Ramos (cell line): Measurements from ENCODE around the gene DISC1.

Experiments
- in situ Hi-C: fragments of 300-500 bp; cut with MboI; formaldehyde crosslinking; loops from one replicate; pipeline ENCODE4 v1.14.3; 2022; ENCODE audit warnings: low sequenced_read_pairs; ENCODE audit not compliant: unreplicated experiment

DISC1 gene

DNA sequence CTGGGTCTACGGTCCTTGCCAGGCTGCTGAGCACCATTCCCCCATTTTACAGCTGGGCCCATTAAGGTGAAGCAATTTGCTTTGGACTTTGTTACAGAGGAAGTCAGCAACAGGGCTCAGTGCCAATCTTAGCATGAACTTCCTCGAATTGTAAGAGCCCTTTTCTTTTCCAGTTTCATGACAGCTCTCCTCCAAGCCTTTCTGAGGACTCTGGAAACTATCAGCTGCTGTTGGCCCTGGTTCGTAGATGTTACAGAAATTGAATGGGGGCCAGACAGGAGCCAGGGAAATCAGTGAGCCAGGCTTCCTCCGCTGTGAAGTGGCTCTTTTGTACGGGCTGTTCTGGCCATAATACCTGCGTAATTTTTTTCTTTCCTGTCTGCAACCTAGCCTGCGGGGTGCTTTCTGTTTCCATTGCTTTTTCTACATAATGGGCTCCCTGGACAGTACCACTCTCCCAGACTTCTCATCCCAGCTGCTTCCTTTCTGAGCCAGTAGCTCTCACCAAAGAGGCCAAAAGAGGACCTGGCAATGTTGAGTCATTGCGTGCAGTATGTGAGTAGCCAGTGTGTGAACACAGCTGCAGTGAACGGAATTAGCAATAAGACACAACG is 386.3 kb downstream of the DISC1 start:
- in situ Hi-C loops: no loop called here

DNA sequence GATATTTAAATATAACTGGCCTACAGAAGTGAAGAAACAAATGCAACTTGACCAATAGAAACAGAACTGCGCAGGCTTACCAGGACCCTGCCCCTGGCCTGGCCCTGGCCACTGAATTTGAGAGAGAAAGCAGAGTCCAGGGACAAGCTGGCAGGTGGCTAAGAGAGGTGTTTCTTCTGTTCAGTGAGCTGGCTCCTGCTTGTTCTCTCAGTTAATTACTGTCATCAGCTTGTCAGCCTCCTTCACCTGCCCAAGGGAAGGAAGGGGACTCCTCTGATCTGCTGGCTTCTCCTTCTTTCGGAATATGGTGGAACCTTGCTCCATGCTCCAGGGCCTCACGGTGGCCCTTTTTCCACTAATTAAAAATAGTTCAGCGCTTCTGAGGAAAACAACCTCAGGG is 388.4 kb downstream of the DISC1 start:
- in situ Hi-C loops: no loop called here

DNA sequence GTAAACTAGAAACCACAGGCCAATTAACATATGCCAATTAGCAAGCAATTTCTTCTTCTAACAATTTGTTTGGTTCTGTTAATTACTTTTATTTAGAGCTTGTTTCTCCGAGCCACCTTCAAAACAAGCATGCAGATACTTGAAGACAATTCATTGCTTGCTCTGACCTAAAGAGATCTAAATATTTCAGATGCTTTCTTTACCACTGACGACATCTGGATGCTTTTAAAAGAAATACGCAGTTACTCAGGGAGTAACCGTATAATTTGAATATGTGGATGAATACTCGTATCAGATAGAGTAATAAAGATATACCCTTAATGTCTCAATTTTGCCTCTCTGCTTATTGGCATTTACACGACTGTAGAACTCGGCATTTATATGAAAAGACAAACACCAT is 390.0 kb downstream of the DISC1 start:
- in situ Hi-C loops: no loop called here

DNA sequence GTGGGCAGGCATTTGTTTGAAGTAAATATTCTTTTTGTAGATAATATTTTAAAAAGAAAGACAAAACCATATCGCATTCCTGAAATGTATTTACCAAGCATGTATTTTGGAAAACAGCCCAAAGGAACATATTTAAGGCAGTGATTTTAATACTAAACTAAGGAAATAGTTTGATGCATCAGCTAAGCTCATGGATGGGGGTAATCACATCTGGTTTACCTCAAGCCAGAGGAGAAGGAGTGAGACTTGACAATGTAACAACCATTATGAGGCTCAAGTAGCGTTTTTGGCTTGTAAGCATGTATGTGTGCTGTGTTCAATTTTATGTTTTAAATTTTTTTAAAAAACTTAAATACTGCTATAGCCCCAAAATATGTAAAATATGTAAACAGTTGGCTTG is 390.5 kb downstream of the DISC1 start:
- in situ Hi-C loops: no loop called here

DNA sequence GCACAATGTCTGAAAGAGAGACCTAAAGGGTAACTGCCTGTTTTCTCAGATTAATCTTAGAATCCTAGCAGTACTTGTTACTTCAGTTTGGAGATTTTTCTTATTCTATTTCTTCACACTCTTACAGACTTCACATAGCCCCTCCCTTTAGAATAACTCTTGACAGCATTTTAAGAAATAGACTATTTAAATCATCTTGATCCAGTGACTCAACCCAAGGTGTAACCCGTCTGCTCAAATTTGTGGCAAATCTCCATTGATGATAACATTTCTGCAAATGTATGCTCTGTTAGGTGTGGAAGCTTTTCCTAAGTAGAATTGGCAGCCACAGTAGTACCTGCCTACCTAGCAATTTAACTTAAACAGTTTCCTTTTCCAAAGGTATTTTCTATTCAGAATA is 391.2 kb downstream of the DISC1 start:
- in situ Hi-C loops: no loop called here

DNA sequence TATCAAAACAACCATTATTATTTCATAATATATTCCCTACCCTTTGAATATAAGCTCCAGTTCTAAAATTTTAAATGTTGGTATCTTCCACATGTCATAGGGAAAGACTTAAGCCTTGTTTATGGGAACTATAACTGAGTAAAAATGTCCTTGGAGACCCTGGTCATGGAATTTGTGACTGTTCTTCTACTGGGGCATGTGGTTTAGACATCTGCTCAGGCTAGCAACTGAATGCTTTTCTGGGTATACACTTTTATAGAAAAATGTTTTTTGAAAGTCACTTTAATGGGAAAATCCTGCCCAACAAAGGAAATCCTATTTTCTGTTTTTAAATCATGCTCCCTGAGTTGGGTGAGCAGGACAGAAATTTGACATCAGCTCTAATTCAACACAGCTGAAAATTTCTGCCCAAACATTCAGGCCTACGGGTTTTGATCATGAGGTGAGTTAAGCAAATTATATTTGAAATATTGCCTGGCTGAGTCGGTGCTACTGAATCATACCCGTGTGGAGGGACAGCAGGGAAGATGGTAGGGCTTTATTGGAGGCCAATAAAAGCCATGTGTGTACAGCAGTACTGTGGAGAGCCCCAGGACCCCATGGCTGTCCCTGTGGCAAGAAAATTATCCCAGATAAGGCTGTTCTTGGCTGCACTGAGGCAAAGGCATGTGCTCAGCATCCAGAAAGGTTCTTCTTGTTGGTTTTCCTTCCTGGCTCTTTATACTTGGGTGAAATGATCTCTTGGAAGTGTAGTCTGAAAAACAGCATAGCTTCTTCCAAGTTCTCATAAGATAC is 391.8 kb downstream of the DISC1 start:
- in situ Hi-C loops: no loop called here

DNA sequence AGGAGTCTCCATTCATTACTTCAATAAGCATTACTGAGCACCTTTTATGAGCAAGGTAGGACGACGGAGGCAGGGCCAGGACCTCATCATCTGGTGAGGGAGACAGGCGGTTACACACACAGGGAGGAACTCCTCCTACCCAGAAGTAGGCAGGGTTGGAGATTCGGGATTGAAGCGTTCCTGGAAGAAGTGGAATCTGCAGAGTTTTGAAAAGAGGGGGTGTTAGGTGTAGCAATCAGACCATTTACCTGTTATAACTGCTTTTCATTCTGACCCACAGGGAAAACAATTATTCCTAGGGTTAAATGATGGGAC is 392.4 kb downstream of the DISC1 start:
- in situ Hi-C loops: no loop called here

DNA sequence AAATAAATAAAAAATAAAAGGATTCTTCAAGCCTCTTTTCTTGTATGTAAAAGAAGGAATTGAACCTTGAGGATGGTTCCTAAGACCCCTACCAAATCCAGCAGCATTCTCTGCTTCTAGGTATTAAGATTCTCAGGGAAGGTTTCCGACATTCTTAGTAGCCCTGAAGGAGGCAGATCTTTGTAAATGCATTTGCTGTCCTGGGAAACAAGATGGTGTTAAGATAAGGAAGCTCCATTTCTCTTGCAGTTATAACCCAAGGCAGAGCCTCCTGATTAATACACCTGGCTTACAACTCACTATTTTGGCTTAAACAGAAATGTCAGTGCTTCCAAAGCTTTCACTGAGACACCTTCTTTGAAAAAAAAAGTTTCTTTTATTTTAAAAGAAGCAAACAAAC is 393.8 kb downstream of the DISC1 start:
- in situ Hi-C loops: no loop called here

DNA sequence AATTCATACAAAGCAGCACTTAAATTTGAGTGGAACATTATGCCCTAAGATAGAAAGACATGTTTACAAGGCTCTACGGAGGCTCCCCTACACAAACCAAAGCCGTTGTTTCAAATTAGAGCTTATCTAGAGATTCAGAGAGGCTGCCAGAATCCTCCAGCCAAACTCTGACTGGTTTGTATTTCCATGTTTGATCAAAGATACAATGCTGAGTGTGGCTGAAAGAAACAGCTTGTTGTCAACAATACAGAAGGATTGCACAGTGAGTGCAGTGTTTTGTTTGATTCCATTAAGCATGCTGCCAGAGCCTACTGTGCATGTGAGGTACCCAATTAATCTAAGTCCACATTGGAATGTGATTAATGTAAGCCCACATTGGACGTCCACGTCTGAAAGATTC is 402.7 kb downstream of the DISC1 start:
- in situ Hi-C loops: no loop called here

DNA sequence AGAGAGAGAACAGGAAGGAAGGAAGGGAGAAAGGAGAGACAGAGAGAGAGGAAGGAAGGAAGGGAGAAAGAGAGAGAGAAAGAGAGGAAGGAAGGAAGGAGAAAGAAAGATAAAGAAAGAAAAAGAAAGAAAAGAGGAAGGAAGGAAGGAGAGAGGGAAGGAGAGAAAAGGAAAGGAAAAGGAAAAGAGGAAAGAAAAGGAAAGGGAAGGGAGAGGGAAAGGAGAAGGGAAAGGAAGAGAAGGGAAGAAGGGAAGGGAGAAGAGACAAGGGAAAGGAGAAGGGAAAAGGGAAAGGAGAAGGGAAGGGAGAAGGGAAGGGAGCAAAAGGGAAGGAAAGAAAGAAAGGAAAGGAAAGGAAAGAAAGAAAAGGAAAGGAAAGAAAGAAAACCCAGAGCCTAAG is 404.6 kb downstream of the DISC1 start:
- in situ Hi-C loops: no loop called here

DNA sequence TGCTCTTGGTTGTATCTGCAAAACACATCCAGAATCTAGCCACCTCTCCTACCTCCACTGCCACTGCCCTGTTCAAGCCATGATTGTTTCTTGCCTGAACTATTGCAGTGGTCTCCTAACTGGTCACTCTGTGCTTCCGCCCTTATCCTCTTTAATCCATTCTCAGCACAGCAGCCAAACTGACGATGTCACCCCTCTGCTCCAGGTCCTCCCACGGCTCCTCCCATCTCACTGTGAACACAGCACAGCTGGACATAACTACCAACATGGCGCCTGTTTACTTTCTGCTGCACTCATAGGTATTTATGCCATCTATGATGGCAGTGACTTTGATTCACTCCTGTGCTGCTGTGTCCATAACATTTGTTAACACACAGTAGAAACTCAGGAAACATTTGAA is 406.7 kb downstream of the DISC1 start:
- in situ Hi-C loops: no loop called here

DNA sequence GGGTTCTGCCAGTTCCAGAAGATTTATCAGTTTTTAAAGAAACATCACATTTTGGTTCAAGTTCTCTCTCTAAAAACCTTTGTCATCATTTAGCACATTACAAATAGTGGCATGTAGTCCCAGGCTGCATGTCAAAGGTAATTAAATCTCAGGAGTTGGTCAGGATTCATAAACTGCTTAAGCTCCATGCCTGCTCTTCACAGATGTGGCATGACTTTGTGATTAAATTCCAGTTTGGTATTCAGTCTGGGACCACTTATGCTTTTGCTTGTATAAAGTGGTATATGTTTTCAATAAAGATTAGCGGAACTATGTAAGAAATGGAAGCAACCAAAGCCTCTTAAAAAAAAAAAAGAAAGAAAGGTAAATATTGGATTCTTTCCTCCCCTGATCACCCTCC is 408.0 kb downstream of the DISC1 start:
- in situ Hi-C loops: no loop called here

DNA sequence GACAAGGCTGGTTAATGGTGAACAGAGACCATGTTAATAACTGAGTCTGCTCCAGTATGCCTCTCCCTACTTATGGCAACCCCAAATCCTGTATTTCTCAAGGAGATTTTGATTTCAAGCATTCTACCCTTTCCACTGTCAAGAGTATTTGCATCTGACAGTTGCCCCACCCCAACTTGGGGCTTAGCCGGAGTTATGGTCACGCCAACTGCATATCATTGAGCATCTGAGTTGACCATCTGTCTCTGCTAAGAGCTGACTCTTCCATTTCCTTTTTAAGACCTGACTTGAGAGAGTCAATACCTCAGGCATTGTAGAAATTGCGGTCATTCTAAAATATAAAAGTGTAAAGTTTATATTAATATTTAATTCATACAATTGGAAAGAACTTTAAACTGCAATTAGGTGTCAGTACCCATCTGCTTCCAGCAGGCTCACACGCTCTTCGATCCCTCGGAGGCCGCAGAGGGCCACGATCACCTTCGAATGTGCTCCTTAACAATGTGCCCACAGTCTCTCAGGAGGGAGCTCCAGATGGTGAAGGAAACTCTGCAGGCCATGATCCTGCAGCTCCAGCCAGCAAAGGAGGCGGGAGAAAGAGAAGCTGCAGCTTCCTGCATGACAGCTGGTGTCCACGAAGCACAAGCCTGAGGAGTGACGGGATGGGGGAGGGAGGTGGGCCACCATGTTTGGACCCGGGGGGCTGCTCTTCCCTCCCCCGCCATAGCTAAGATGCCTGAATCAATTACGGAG is 409.8 kb downstream of the DISC1 start:
- in situ Hi-C loops: no loop called here

DNA sequence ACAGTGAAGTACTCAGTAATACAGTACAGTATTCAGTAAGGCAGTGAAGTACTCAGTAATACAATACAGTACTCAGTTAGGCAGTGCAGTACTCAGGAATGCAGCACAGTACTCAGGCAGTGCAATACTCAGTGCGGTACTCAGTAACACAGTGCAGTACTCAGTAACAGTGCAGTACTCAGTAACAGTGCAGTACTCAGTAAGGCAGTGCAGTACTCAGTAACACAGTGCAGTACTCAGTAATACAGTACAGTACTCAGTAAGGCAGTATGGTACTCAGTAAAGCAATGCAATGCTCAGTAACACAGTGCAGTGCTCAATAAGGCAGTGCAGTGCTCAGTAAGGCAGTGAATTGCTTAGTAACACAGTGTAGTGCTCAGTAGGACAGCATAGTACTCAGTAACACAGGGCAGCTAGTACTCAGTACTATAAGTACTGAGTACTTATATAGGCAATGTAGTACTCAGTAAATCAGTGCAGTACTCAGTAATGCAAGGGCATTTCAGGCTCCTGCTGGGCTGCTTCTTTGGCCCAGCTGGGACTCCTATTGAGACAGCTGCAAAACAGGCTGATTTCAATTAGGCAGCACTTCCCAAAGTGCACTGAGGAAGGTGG is 411.3 kb downstream of the DISC1 start:
- in situ Hi-C loops: no loop called here

DNA sequence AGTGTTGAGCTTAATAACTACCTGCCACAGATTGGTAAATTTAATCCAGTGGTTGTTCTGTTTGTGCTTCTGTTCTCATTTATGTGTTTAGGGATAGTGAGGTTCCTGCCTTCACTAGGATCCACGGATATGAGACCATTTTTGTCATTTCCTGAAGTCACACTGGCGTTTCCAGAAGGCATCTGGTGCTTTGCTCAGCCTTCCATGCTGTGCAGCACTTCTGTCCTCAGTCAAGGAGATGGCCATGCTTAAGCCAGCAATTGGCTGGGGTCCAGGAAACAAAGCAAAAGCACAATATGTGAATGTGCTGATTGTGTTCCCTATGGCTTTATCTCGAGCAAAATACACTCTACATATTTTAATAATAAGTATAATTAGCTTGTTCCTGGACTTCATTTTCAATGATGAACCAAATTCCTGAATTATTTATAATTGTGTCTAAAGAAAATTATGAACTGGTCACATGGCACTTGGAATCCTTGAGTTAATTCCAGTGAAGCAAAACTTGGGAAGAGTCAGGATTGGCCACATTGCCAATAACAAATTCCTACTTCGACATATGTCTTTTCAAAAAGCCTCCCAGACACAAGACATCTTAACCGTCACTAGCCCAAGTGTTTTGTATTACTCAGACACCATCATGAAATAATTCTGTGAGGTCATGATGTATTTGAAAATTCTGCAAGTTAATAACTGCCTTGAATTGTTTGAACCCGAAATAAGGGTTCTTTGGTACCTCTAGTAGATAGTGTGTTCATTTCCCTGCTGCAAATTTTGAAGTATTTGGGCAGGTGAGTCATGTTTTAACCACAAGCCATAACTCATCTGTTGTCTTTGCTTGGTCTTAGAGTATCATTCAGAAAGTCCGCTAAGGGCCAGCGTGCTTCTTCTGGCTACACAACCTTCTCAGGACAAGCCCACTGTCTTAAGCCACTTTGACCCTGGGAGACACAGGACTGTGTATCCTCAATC is 412.4 kb downstream of the DISC1 start:
- in situ Hi-C loops: no loop called here

DNA sequence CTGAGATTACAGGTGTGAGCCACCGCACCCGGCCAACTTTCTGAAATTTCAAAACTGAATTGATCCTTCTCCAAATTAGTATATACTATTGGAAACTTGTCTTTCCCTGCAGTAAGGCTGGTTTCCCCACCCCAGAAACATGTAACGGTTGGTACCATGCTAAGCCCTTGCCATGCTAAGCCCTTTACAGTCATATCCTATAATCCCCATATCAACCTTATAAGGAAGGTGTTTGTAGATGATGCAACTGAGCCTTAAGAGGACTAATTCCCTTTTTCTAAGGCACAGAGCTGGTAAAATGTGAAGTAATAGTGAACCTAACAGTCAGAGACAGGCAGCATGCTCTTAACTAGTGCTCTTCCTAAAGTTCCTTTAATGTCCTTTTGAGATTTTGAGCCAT is 413.7 kb downstream of the DISC1 start:
- in situ Hi-C loops: no loop called here

DNA sequence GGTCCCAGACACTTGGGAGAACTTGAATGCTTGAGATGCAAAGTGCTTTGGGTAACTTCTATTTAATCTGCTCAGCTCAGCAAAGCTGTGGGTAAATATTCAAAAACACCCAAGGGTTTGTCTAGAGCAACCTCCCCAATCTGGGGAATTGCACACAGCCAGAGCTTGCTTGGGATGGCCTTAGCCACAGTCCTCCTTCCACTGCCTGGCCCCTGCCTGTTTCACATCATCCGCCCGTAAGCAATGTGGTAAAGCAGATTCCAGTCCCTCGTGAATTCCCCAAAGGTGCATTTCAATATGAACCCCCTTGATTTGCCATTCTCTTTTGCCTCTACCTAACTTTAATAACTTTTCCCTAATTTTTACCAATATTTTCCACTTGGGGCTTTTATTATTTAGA is 418.1 kb downstream of the DISC1 start:
- in situ Hi-C loops: no loop called here

DNA sequence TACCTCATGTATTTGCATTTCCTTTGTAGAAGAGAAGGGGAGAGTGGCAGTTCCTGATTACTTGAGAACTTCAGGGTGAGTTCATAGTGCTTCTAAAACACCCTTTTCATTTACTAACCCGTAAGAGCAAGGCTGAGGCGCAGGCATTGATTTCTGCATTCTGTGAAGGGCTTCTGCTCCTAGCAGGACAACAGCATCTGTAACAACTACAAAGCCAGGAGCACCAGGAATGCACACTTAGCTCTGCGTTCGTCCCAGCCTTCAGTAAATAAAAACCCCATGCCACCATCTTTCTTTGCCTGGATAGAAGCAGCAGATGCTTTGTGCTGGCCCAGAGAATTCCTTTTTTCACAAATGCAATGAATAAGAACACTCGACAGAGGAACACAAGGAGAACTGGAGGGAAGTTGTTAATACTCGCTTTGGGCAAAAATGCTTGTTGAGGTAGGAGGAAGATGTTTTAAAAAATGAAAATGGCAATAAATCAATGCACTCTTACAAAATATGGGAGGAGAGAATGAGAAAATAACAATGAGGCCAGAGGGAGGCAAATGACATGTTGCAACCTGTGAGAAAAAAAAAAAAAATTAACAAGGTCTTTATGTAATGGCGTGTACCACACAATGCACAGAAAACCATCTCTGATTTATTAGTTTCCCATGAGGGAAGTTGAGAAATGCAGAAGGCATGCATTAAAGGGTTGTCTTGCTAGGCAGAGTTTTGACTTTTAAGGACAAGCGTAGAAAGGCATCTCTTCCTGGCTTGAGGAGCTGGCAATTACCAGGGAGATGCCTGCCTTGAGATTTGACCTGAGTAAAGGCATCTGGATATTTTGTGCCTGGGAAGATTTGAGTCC is 418.8 kb downstream of the DISC1 start:
- in situ Hi-C loops: no loop called here
